Sigmoid colon (tissue), 7 donors: ENCODE data around the gene C1GALT1C1. TPM values are rescaled to one million over a fixed set of nuclear protein-coding genes. Genes with fewer than 3 reads are reported as not detected.

Experiments used
- polyA plus RNA-seq, 3 donors: library from polyadenylated mRNA; stranded (reverse); fragments of 200-250 nt; gene quantifications; one replicate each; pipeline ENCODE4 v1.2.3, GENCODE V29; 2013
- total RNA-seq, 4 donors: library from RNA; depleted of rRNA; stranded (reverse); fragments of >200 nt; gene quantifications; one replicate each; pipeline ENCODE4 v1.1.0, GENCODE V29; 2016
- donor health status: healthy with polysubstance abuse.
- donor health status: Bipolar disorder and iron deficiency.
- donor health status: healthy.

Gene C1GALT1C1
- total and polyA plus RNA-seq, 7 donors, result 5.4 to 31.7 (median 21.2) TPM

Other genes with a start within 250 kb of the C1GALT1C1 start
- gene LAMP2, start 160.8 kb downstream of the C1GALT1C1 start, total RNA-seq, result 10 to 100 TPM; 61.8 to 92.0 (median 81.1) TPM
- gene LAMP2, start 160.8 kb downstream of the C1GALT1C1 start, polyA plus RNA-seq, result 10 to 100 TPM; 12.6 to 43.0 (median 38.9) TPM
- gene CUL4B, start 69.1 kb downstream of the C1GALT1C1 start, total RNA-seq, result 10 to 100 TPM; 46.2 to 62.0 (median 49.9) TPM
- 10 to 100 TPM; 13.8 to 17.0 (median 15.5) TPM for gene CUL4B, start 69.1 kb downstream of the C1GALT1C1 start, polyA plus RNA-seq
- gene MCTS1, start 26.0 kb downstream of the C1GALT1C1 start, total RNA-seq, result 10 to 100 TPM; 14.7 to 25.7 (median 20.7) TPM
- 10 to 100 TPM; 64.9 to 89.9 (median 64.9) TPM for gene MCTS1, start 26.0 kb downstream of the C1GALT1C1 start, polyA plus RNA-seq
- not detected for gene CT47B1, start 245.8 kb upstream of the C1GALT1C1 start, total RNA-seq
- not detected for gene CT47B1, start 245.8 kb upstream of the C1GALT1C1 start, polyA plus RNA-seq